ENCODE measurements around the gene CLK4. TPM values are rescaled to one million over a fixed set of nuclear protein-coding genes. Genes with fewer than 3 reads are reported as not detected.

The CLK4 gene
- total RNA-seq, 1 donor from 2014 or later = 37.9 TPM

- H3K9me3 Mint-ChIP-seq (ENCODE audit: low read depth) = no peaks in the 10 kb centered on the region
- TF ChIP-seq CTCF (IDR thresholded peaks at IDR 0.05; ENCODE audit: unreplicated experiment) = no peak
These were observed 44.8 kb upstream of the CLK4 start for GRCh38 chr5:178671602-178672144.

GRCh38 chr5:178670351-178670885, 43.6 kb upstream of the CLK4 start:
- Mint-ChIP-seq H3K4me3 (ENCODE audit: low read depth) (no peak overlapping the region), H3K9me3 (ENCODE audit: low read depth) (no peaks in the 10 kb centered on the region), H3K27me3 (peaks cover 20% of the 10 kb centered on the region), H3K4me1 (ENCODE audit: low read depth) (no peaks in the 10 kb centered on the region), H3K36me3 (ENCODE audit: insufficient read depth) (no peaks in the 10 kb centered on the region), H3K27ac (no peak overlapping the region)
- DNase-seq (ENCODE audit: low spot score, unreplicated experiment) = no peak
- no peak for TF ChIP-seq CTCF (IDR thresholded peaks at IDR 0.05; ENCODE audit: unreplicated experiment)

More at GRCh38 chr5:178671602-178672144, 44.8 kb upstream of the CLK4 start:
- Mint-ChIP-seq H3K4me3 (ENCODE audit: low read depth) (no peak overlapping the region), H3K4me1 (ENCODE audit: low read depth) (no peaks in the 10 kb centered on the region), H3K36me3 (ENCODE audit: insufficient read depth) (no peaks in the 10 kb centered on the region), H3K27me3 (peaks cover 20% of the 10 kb centered on the region), H3K27ac (no peak overlapping the region)
- no peak for DNase-seq (ENCODE audit: low spot score, unreplicated experiment)

GRCh38 chr5:178668579-178668978, 41.7 kb upstream of the CLK4 start:
- peaks cover 20% of the 10 kb centered on the region for H3K27me3 Mint-ChIP-seq
- peaks cover 2% of the 10 kb centered on the region for H3K9me3 Mint-ChIP-seq (ENCODE audit: low read depth)
- no peak for TF ChIP-seq CTCF (IDR thresholded peaks at IDR 0.05; ENCODE audit: unreplicated experiment)
- H3K4me1 Mint-ChIP-seq (ENCODE audit: low read depth) = no peaks in the 10 kb centered on the region
- no peaks in the 10 kb centered on the region for H3K36me3 Mint-ChIP-seq (ENCODE audit: insufficient read depth)
- no peak for DNase-seq (ENCODE audit: low spot score, unreplicated experiment)
- H3K27ac Mint-ChIP-seq = no peak overlapping the region
- H3K4me3 Mint-ChIP-seq (ENCODE audit: low read depth) = no peak overlapping the region

- no peak for DNase-seq (ENCODE audit: low spot score, unreplicated experiment)
- H3K36me3 Mint-ChIP-seq (ENCODE audit: insufficient read depth) = no peaks in the 10 kb centered on the region
- peak overlapping the region; percentile 10 for H3K27ac Mint-ChIP-seq
- H3K4me3 Mint-ChIP-seq (ENCODE audit: low read depth) = no peak overlapping the region
- peaks cover 2% of the 10 kb centered on the region for H3K9me3 Mint-ChIP-seq (ENCODE audit: low read depth)
- no peaks in the 10 kb centered on the region for H3K4me1 Mint-ChIP-seq (ENCODE audit: low read depth)
- peaks cover 20% of the 10 kb centered on the region for H3K27me3 Mint-ChIP-seq
- no peak for TF ChIP-seq CTCF (IDR thresholded peaks at IDR 0.05; ENCODE audit: unreplicated experiment)
These were observed 40.8 kb upstream of the CLK4 start for GRCh38 chr5:178667688-178668087.

- H3K27ac Mint-ChIP-seq = no peak overlapping the region
- peaks cover 20% of the 10 kb centered on the region for H3K27me3 Mint-ChIP-seq
- no peaks in the 10 kb centered on the region for H3K4me1 Mint-ChIP-seq (ENCODE audit: low read depth)
- DNase-seq (ENCODE audit: low spot score, unreplicated experiment) = no peak
- no peak for TF ChIP-seq CTCF (IDR thresholded peaks at IDR 0.05; ENCODE audit: unreplicated experiment)
- H3K9me3 Mint-ChIP-seq (ENCODE audit: low read depth) = peaks cover 2% of the 10 kb centered on the region
- H3K4me3 Mint-ChIP-seq (ENCODE audit: low read depth) = no peak overlapping the region
- H3K36me3 Mint-ChIP-seq (ENCODE audit: insufficient read depth) = no peaks in the 10 kb centered on the region
These were observed 40.3 kb upstream of the CLK4 start for GRCh38 chr5:178667101-178667500.
